ENCODE results near the gene TRPC4AP. TPM values are rescaled to one million over a fixed set of nuclear protein-coding genes. Genes with fewer than 3 reads are reported as not detected.

The TRPC4AP gene
- total and polyA plus RNA-seq, 10 of the 15 experiments (the other 5 are each of a cell fraction or from before 2014, with no cell fraction given): 1.1 to 61.7 (median 41.2) TPM

- H3K9me3 ChIP-seq (replicated peaks; ENCODE audit: control insufficient read depth, insufficient read depth, low read length): no peaks in the 10 kb centered on the region
- WGBS (ENCODE audit: insufficient coverage, insufficient replicate concordance, low lambda C conversion rate, missing lambda C conversion rate): 66% methylated on average over 15 of the region's 15 CpGs
- RAD21 ChIA-PET (ENCODE audit: unreplicated experiment): no interaction called here
- no peak overlapping the region for H3K4me2 ChIP-seq (ENCODE audit: control insufficient read depth, insufficient read depth)
- DNase-seq (ENCODE audit: low read depth, low spot score) (no peak), ATAC-seq (no peak), FAIRE-seq (no peak)
- CTCF ChIA-PET: no interaction called here
- H4K20me1 ChIP-seq (ENCODE audit: control insufficient read depth, insufficient read depth): no peaks in the 10 kb centered on the region
- no peak overlapping the region for H3K9ac ChIP-seq (ENCODE audit: control insufficient read depth, insufficient read depth, low read length)
- no peaks in the 10 kb centered on the region for H3K79me2 ChIP-seq (ENCODE audit: control insufficient read depth, insufficient read depth, low read length)
- in situ Hi-C loops (cut with MboI) (no loop called here), intact Hi-C loops (cut with micrococcal nuclease; ENCODE audit: unreplicated experiment) (no loop called here)
- H3K4me3 ChIP-seq: no peak overlapping the region
- H3K27ac ChIP-seq (ENCODE audit: control insufficient read depth, insufficient read depth): no peak overlapping the region
- POLR2A ChIA-PET: no interaction called here
- SMC1A ChIA-PET (ENCODE audit: uncharacterized antibody, unreplicated experiment): no interaction called here
- no peak for TF ChIP-seq PAX8 (IDR thresholded peaks at IDR 0.05)
- H3K36me3 ChIP-seq (ENCODE audit: control insufficient read depth in 2 of 2, insufficient read depth in 2 of 2, low read length in 1 of 2): no peaks in the 10 kb centered on the region
- H2AFZ ChIP-seq (ENCODE audit: control insufficient read depth, low read depth, low read length): no peak overlapping the region
- H3K27me3 ChIP-seq (replicated peaks in 1 of 2; ENCODE audit: control insufficient read depth in 2 of 2, insufficient read depth in 2 of 2, low read length in 1 of 2): no peaks in the 10 kb centered on the region
- H3K4me1 ChIP-seq (ENCODE audit: control insufficient read depth, insufficient read depth, low read length): no peaks in the 10 kb centered on the region
- BruUV-seq (replicated peaks): no TSS peak
Measured at GRCh38 chr20:34987288-34988190, 105.1 kb downstream of the TRPC4AP start.

GRCh38 chr20:34986311-34987287 lies 106.0 kb downstream of the TRPC4AP start:
- intact Hi-C loops (cut with micrococcal nuclease; ENCODE audit: unreplicated experiment): no loop called here
- CTCF ChIA-PET: no interaction called here
- TF ChIP-seq NBN (IDR thresholded peaks at IDR 0.05) (no peak), ZNF384 (IDR thresholded peaks at IDR 0.05; ENCODE audit: borderline replicate concordance, low read depth, low read length) (no peak), HCFC1 (IDR thresholded peaks at IDR 0.05; ENCODE audit: low read length) (no peak), EZH2 (IDR thresholded peaks at IDR 0.05; ENCODE audit: borderline replicate concordance, control insufficient read depth, low read depth, low read length) (no peak), EP300 (IDR thresholded peaks at IDR 0.05; ENCODE audit: borderline replicate concordance in 1 of 2, control insufficient read depth in 1 of 2, low read depth in 2 of 2, low read length in 2 of 2) (no peak), JUND (IDR thresholded peaks at IDR 0.05; ENCODE audit: low read depth, low read length) (no peak), TARDBP (IDR thresholded peaks at IDR 0.05; ENCODE audit: borderline replicate concordance) (no peak), PML (IDR thresholded peaks at IDR 0.05; ENCODE audit: low read length) (no peak), FOXK2 (IDR thresholded peaks at IDR 0.05) (no peak), CBX5 (IDR thresholded peaks at IDR 0.05; ENCODE audit: low read depth) (no peak), ZNF622 (IDR thresholded peaks at IDR 0.05) (no peak), FOS (IDR thresholded peaks at IDR 0.05; ENCODE audit: borderline replicate concordance, extremely low read depth, insufficient read length) (no peak), USF1 (IDR thresholded peaks at IDR 0.05; ENCODE audit: borderline replicate concordance, extremely low read length, insufficient read depth, low read depth, low read length) (no peak), SUZ12 (IDR thresholded peaks at IDR 0.05; ENCODE audit: unreplicated experiment) (no peak), TCF7 (IDR thresholded peaks at IDR 0.05; ENCODE audit: borderline replicate concordance) (no peak)

More at GRCh38 chr20:34986311-34987287, 106.0 kb downstream of the TRPC4AP start:
- no peak overlapping the region for H3K27ac ChIP-seq (ENCODE audit: control insufficient read depth, insufficient read depth)
- POLR2A ChIA-PET: no interaction called here
- no peak overlapping the region for H3K9ac ChIP-seq (ENCODE audit: control insufficient read depth, insufficient read depth, low read length)
- in situ Hi-C loops (cut with MboI): no loop called here
- H3K4me3 ChIP-seq: no peak overlapping the region
- BruUV-seq (replicated peaks): no TSS peak
- no peak for DNase-seq (ENCODE audit: low read depth, low spot score)
- no peaks in the 10 kb centered on the region for H4K20me1 ChIP-seq (ENCODE audit: control insufficient read depth, insufficient read depth)
- H3K79me2 ChIP-seq (ENCODE audit: control insufficient read depth, insufficient read depth, low read length): no peaks in the 10 kb centered on the region
- ATAC-seq: no peak
- RAD21 ChIA-PET (ENCODE audit: unreplicated experiment): no interaction called here
- FAIRE-seq: no peak
- H3K27me3 ChIP-seq (replicated peaks in 1 of 2; ENCODE audit: control insufficient read depth in 2 of 2, insufficient read depth in 2 of 2, low read length in 1 of 2): no peaks in the 10 kb centered on the region
- no peaks in the 10 kb centered on the region for H3K9me3 ChIP-seq (replicated peaks; ENCODE audit: control insufficient read depth, insufficient read depth, low read length)
- WGBS (ENCODE audit: insufficient coverage, insufficient replicate concordance, low lambda C conversion rate, missing lambda C conversion rate): 65% methylated on average over 24 of the region's 24 CpGs
- H3K4me2 ChIP-seq (ENCODE audit: control insufficient read depth, insufficient read depth): no peak overlapping the region
- H3K4me1 ChIP-seq (ENCODE audit: control insufficient read depth, insufficient read depth, low read length): no peaks in the 10 kb centered on the region
- SMC1A ChIA-PET (ENCODE audit: uncharacterized antibody, unreplicated experiment): no interaction called here
- no peak overlapping the region for H2AFZ ChIP-seq (ENCODE audit: control insufficient read depth, low read depth, low read length)
- H3K36me3 ChIP-seq (ENCODE audit: control insufficient read depth in 2 of 2, insufficient read depth in 2 of 2, low read length in 1 of 2): no peaks in the 10 kb centered on the region

Measured in GM12878 (cell line).